HL-60 (cell line): Measurements from ENCODE around the gene KLHL13.
"Not testable (repeated sequence)": the region's sequence is repeated elsewhere in the genome, so short reads cannot be mapped to it uniquely, and the experiment has no call there.

Source experiments
- DNase-seq, 2 experiments: peaks; one replicate each; pipeline ENCODE4 v3.0.0-alpha.2; 2010 to 2020; ENCODE audit warnings: low read depth in 1 of 2, low spot score in 1 of 2
- H3K27ac ChIP-seq: fragments of 250-450 bp; sonication (Bioruptor Pico); replicated peaks from 2 replicates; pipeline ENCODE4 v1.5.1; 2020; ENCODE audit warnings: mild to moderate bottlenecking, moderate library complexity
- H3K27me3 ChIP-seq: fragments of 250-450 bp; sonication (Bioruptor Pico); 2 replicates; pipeline ENCODE4 v1.5.1; 2021; ENCODE audit warnings: mild to moderate bottlenecking, moderate library complexity; ENCODE audit not compliant: insufficient read depth, poor library complexity, severe bottlenecking
- H3K4me3 ChIP-seq: replicated peaks from 2 replicates; pipeline ENCODE4 v1.5.1; 2011; ENCODE audit warnings: mild to moderate bottlenecking, control low read depth, low read length; ENCODE audit not compliant: insufficient read depth
- CTCF ChIP-seq: IDR thresholded peaks from one replicate; pipeline ENCODE4 v1.5.1; 2011; ENCODE audit warnings: low read length, control low read depth, inconsistent platforms; ENCODE audit not compliant: insufficient read depth
- GABPA ChIP-seq: IDR thresholded peaks from 2 replicates; pipeline ENCODE4 v1.6.1; 2012; ENCODE audit warnings: low read depth
- POLR2AphosphoS5 ChIP-seq: IDR thresholded peaks from 2 replicates; pipeline ENCODE4 v1.6.1; 2012; ENCODE audit warnings: low read depth
- REST ChIP-seq: IDR thresholded peaks from 2 replicates; pipeline ENCODE4 v1.6.1; 2012; ENCODE audit warnings: low read depth; ENCODE audit not compliant: insufficient replicate concordance
- SPI1 ChIP-seq: IDR thresholded peaks from 2 replicates; pipeline ENCODE4 v1.6.1; 2012; ENCODE audit warnings: low read depth, mild to moderate bottlenecking, borderline replicate concordance

KLHL13 gene

DNA sequence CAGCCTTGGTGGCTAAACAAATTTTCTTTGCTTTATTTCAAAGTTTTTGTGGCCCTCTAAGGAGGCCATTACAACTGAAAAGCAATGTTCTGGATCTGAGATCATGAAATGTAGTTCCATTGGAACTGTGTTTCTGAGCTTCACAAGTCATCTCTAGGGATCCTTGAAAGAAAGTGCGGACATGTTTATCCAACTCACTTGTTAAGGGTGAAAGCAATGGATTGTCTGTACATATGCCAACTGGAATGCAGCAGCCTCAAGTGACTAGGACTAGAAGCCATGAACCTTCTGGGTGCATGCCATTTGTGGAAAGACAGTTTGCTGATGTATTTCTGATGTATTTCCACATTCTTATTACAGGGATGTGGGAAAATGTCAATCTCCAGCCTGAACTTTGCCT is 36.7 kb upstream of the KLHL13 start:
- no peak for TF ChIP-seq REST
- DNase-seq = no peak
- Histone ChIP-seq H3K4me3 (no peak overlapping the region), H3K27me3 (no peaks in the 10 kb centered on the region), H3K27ac (no peak overlapping the region)

- Histone ChIP-seq H3K4me3 (no peak overlapping the region), H3K27ac (no peak overlapping the region), H3K27me3 (no peaks in the 10 kb centered on the region)
- no peak for DNase-seq
- TF ChIP-seq REST (no peak), GABPA (no peak), POLR2AphosphoS5 (no peak), CTCF (no peak), SPI1 (no peak)
These were observed 36.1 kb upstream of the KLHL13 start for GRCh38 chrX:118152721-118153120.

DNA sequence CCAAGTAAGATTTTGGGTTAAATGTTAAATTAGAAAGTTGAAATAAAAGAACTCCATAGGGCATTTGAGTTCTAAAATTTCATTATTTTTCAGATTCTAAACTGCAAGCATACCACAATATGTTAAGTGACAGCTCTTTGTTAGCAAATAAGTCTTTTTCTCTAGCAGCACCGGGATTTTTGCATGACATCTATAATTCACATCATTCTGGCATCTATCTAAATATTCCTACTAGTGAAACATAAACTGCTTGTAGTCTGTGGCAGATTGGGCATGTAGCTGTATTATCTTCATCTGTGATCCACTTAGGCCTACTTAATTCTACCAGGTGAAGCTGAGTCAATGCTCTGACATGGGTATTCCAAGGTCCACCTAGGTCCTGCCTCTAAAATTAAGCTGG is 32.1 kb upstream of the KLHL13 start:
- no peak for TF ChIP-seq SPI1
- no peak for TF ChIP-seq GABPA
- TF ChIP-seq REST = no peak
- no peak for TF ChIP-seq CTCF
- no peak for TF ChIP-seq POLR2AphosphoS5
- Histone ChIP-seq H3K27me3 (no peaks in the 10 kb centered on the region), H3K27ac (no peak overlapping the region), H3K4me3 (no peak overlapping the region)
- DNase-seq = no peak

DNA sequence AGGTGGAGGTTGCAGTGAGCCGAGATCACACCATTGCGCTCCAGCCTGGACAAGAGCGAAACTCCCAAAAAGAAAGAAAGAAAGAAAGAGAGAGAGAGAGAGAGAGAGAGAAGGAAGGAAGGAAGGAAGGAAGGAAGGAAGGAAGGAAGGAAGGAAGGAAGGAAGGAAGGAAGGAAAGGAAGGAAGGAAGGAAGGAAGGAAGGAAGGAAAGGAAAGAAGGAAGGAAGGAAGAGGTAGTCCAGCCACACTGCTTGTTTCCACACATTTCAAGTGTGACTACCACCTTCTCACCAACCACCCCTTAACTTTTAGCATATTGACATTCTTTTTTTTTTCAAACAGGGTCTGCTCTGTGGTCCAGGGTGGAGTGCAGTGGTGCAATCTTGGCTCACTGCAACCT is 31.2 kb upstream of the KLHL13 start:
- H3K4me3 ChIP-seq, H3K27ac ChIP-seq, DNase-seq: not testable (repeated sequence)

More for the DNA sequence above, 31.2 kb upstream of the KLHL13 start:
- not testable (repeated sequence) for H3K27me3 ChIP-seq
